H1 (cell line): ENCODE measurements around the gene ECT2L. TPM values are rescaled to one million over a fixed set of nuclear protein-coding genes. Genes with fewer than 3 reads are reported as not detected.

Experiments
- ASH2L ChIP-seq: fragments of 200-600, 300-600 bp; sonication (generic); IDR thresholded peaks from one replicate; pipeline ENCODE4 v1.7.1; 2017; ENCODE audit warnings: low read length
- ATF2 ChIP-seq: IDR thresholded peaks from 2 replicates; pipeline ENCODE4 v1.6.1; 2012; ENCODE audit warnings: low read length, inconsistent platforms
- CBX5 ChIP-seq: fragments of 300-800, 300-1000 bp; sonication (generic); IDR thresholded peaks from 2 replicates; pipeline ENCODE4 v1.7.1; 2016; ENCODE audit warnings: antibody characterized with exemption, low read length, low read depth
- CEBPB ChIP-seq: IDR thresholded peaks from 2 replicates; pipeline ENCODE4 v1.6.1; 2012; ENCODE audit warnings: low read depth, low read length
- CHD1 ChIP-seq: IDR thresholded peaks from 2 replicates; pipeline ENCODE4 v1.6.1; 2012; ENCODE audit warnings: low read depth, low read length, improper control_type of control experiment
- CREB1 ChIP-seq: IDR thresholded peaks from 2 replicates; pipeline ENCODE4 v1.6.1; 2012; ENCODE audit warnings: inconsistent platforms
- CTBP2 ChIP-seq: IDR thresholded peaks from 2 replicates; pipeline ENCODE4 v1.7.0; 2011; ENCODE audit warnings: borderline replicate concordance, mild to moderate bottlenecking, moderate library complexity, mixed read lengths, low read length; ENCODE audit not compliant: insufficient read depth, insufficient read length
- EP300 ChIP-seq, 2 experiments: IDR thresholded peaks; 1 replicate in 1 of 2; 2 replicates in 1 of 2; pipeline ENCODE4 v1.6.1; 2011 to 2012; ENCODE audit warnings: low read depth in 2 of 2, low read length in 2 of 2, mild to moderate bottlenecking in 2 of 2, borderline replicate concordance in 1 of 2, inconsistent platforms in 1 of 2, moderate library complexity in 1 of 2
- EZH2 ChIP-seq: fragments of 200-600 bp; sonication (generic); IDR thresholded peaks from 2 replicates; pipeline ENCODE4 v1.7.1; 2012; ENCODE audit warnings: low read depth, mild to moderate bottlenecking, moderate library complexity, low read length, inconsistent platforms; ENCODE audit not compliant: severe bottlenecking
- GABPA ChIP-seq: IDR thresholded peaks from 2 replicates; pipeline ENCODE4 v1.6.1; 2011; ENCODE audit warnings: mild to moderate bottlenecking, low read length, moderate library complexity, borderline replicate concordance; ENCODE audit not compliant: insufficient read depth
- KDM4A ChIP-seq: IDR thresholded peaks from one replicate; pipeline ENCODE4 v1.7.1; 2012; ENCODE audit warnings: low read depth, mild to moderate bottlenecking, moderate library complexity, low read length, inconsistent platforms; ENCODE audit not compliant: severe bottlenecking
- RNF2 ChIP-seq: fragments of 200-900, 300-1000 bp; sonication (generic); IDR thresholded peaks from 2 replicates; pipeline ENCODE4 v1.7.1; 2016; ENCODE audit warnings: borderline replicate concordance, low read depth, mild to moderate bottlenecking, antibody characterized with exemption, low read length; ENCODE audit not compliant: poor library complexity, severe bottlenecking; ENCODE audit errors: missing control alignments
- SIX5 ChIP-seq: IDR thresholded peaks from 2 replicates; pipeline ENCODE4 v1.6.1; 2011; ENCODE audit warnings: mild to moderate bottlenecking, low read depth, low read length
- TBP ChIP-seq: IDR thresholded peaks from 2 replicates; pipeline ENCODE4 v1.6.1; 2011; ENCODE audit warnings: low read depth, low read length, improper control_type of control experiment
- TEAD4 ChIP-seq: IDR thresholded peaks from 2 replicates; pipeline ENCODE4 v1.6.1; 2012; ENCODE audit warnings: low read depth, low read length, inconsistent platforms, mixed read lengths
- ZNF274 ChIP-seq: IDR thresholded peaks from 2 replicates; pipeline ENCODE4 v1.7.0; 2012; ENCODE audit warnings: low read length, borderline replicate concordance; ENCODE audit errors: extremely low read depth
- polyA plus RNA-seq, 7 experiments: library from polyadenylated mRNA; depleted of rRNA in 3 of 7; stranded (reverse) in 5 of 7; unstranded in 2 of 7; fragments of >200 nt in 5 of 7; fragments of 200-250 nt in 2 of 7; gene quantifications; 1 replicate in 5 of 7; 2 replicates in 1 of 7; 4 replicates in 1 of 7; pipeline versions ENCODE4 v1.2.1 to v1.2.3, GENCODE V29; 2011 to 2013; ENCODE audit warnings: missing spikeins in 2 of 7, mixed read lengths in 2 of 7
- total RNA-seq: library from RNA; stranded (reverse); fragmentation: NEBNext Ultra II Directional; extraction: Animal tissue kit (Norgen Biotek cat#: 25700); gene quantifications from 2 replicates; pipeline ENCODE4 v1.2.1, GENCODE V29; 2021
- TF ChIP-seq, protein P1 (sequence below): IDR thresholded peaks from 2 replicates; pipeline ENCODE4 v1.6.1; 2012; ENCODE audit warnings: inconsistent platforms
- TF ChIP-seq, protein P2 (sequence below): IDR thresholded peaks from 2 replicates; pipeline ENCODE4 v1.6.1; 2011; ENCODE audit warnings: low read depth, mild to moderate bottlenecking, low read length; ENCODE audit not compliant: insufficient read depth
- TF ChIP-seq, protein P3 (sequence below): IDR thresholded peaks from 2 replicates; pipeline ENCODE4 v1.6.1; 2011; ENCODE audit warnings: low read length, improper control_type of control experiment

Gene ECT2L
- total and polyA plus RNA-seq, 2 of the 8 experiments (the other 6 are each of a cell fraction or from before 2014, with no cell fraction given), result not detected

- TF ChIP-seq CHD1 (no peak), CTBP2 (no peak), TBP (peak; percentile 42; the same call in 1 of the 2 replicates), CBX5 (no peak), SIX5 (no peak), EZH2 (no peak), TEAD4 (peak; percentile 10; the same call in 1 of the 2 replicates), EP300 (IDR thresholded peaks at IDR 0.05; ENCODE audit: borderline replicate concordance in 1 of 2, low read depth in 2 of 2, low read length in 2 of 2) (peak in 1 of 2 experiments; percentile 82; a peak in 1 of 3 replicates), RNF2 (no peak), ATF2 (peak; percentile 88; the same call in 1 of the 2 replicates), CEBPB (0 out of 2 replicates have a peak, but pooled peaks have one; percentile 37), CREB1 (no peak), ASH2L (peak; percentile 99), GABPA (no peak), ZNF274 (no peak), KDM4A (no peak)
- TF ChIP-seq, protein P1, sequence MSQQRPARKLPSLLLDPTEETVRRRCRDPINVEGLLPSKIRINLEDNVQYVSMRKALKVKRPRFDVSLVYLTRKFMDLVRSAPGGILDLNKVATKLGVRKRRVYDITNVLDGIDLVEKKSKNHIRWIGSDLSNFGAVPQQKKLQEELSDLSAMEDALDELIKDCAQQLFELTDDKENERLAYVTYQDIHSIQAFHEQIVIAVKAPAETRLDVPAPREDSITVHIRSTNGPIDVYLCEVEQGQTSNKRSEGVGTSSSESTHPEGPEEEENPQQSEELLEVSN, result no peak
- TF ChIP-seq, protein P2, sequence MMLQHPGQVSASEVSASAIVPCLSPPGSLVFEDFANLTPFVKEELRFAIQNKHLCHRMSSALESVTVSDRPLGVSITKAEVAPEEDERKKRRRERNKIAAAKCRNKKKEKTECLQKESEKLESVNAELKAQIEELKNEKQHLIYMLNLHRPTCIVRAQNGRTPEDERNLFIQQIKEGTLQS, result no peak
- TF ChIP-seq, protein P3, sequence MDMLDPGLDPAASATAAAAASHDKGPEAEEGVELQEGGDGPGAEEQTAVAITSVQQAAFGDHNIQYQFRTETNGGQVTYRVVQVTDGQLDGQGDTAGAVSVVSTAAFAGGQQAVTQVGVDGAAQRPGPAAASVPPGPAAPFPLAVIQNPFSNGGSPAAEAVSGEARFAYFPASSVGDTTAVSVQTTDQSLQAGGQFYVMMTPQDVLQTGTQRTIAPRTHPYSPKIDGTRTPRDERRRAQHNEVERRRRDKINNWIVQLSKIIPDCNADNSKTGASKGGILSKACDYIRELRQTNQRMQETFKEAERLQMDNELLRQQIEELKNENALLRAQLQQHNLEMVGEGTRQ, result no peak
Measured at GRCh38 chr6:138817799-138818198, 21.9 kb downstream of the ECT2L start (continued).
